HFFc6 (cell line): ENCODE results near the gene GASK1A. TPM values are rescaled to one million over a fixed set of nuclear protein-coding genes. Genes with fewer than 3 reads are reported as not detected.

Experiments used
- DNase-seq: peaks from one replicate; pipeline ENCODE4 v3.0.0-alpha.2; 2018
- H3K27ac Mint-ChIP-seq: 2 replicates; pipeline ENCODE4 v1.8.0; 2020; ENCODE audit warnings: mild to moderate bottlenecking, mixed read lengths
- H3K27me3 Mint-ChIP-seq: 2 replicates; pipeline ENCODE4 v1.8.0; 2021; ENCODE audit warnings: mild to moderate bottlenecking, moderate library complexity, mixed read lengths; ENCODE audit not compliant: insufficient read depth
- H3K36me3 Mint-ChIP-seq: 2 replicates; pipeline ENCODE4 v1.8.0; 2021; ENCODE audit warnings: low read depth, mixed read lengths
- H3K4me1 Mint-ChIP-seq: 2 replicates; pipeline ENCODE4 v1.8.0; 2020; ENCODE audit warnings: low read depth, mixed read lengths
- H3K4me3 Mint-ChIP-seq: 2 replicates; pipeline ENCODE4 v1.8.0; 2020; ENCODE audit warnings: mild to moderate bottlenecking, moderate library complexity, mixed read lengths
- H3K9me3 Mint-ChIP-seq: 2 replicates; pipeline ENCODE4 v1.8.0; 2020; ENCODE audit warnings: mild to moderate bottlenecking, mixed read lengths
- CTCF ChIP-seq: fragments of 200-600 bp; sonication (generic); IDR thresholded peaks from 2 replicates; pipeline ENCODE4 v1.5.0; 2021; ENCODE audit warnings: antibody characterized with exemption, mild to moderate bottlenecking
- total RNA-seq, 6 experiments: library from RNA; stranded (reverse); fragmentation: NEBNext Ultra II Directional; extraction: Animal tissue kit (Norgen Biotek cat#: 25700); gene quantifications; 2 replicates in 1 of 6; 3 replicates in 5 of 6; pipeline ENCODE4 v1.2.3, GENCODE V29; 2021

The GASK1A gene
- total RNA-seq, 6 experiments from 2014 or later, result not detected

- no peaks in the 10 kb centered on the region for H3K9me3 Mint-ChIP-seq
- H3K27ac Mint-ChIP-seq, result no peak overlapping the region
- H3K4me3 Mint-ChIP-seq, result no peak overlapping the region
- no peak for DNase-seq
- TF ChIP-seq CTCF, result no peak
- H3K27me3 Mint-ChIP-seq, result peaks cover 30% of the 10 kb centered on the region
- no peaks in the 10 kb centered on the region for H3K4me1 Mint-ChIP-seq
- no peaks in the 10 kb centered on the region for H3K36me3 Mint-ChIP-seq
These were observed 40.7 kb downstream of the GASK1A start for GRCh38 chr3:43019826-43020225.

DNA sequence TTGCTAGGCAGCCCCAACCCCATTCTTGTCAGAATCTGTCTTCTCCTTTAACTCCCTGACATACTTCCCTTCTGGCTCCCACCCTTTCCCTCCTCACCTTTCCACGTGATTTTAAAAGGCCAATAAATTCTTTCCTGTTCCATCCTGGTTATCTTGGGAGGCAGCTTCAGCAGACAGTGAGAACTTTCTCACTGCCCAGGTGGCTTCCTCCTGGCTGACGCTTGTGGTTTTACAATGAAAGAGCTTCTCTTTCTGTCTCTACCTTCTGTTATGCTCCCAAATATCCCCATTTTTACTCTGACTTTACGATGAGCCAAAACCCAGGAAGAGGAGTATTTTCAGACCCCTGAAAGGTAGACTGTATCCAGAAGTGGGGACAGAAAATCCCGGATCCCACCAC is 42.1 kb downstream of the GASK1A start:
- Mint-ChIP-seq H3K27ac (no peak overlapping the region), H3K9me3 (no peaks in the 10 kb centered on the region), H3K4me1 (no peaks in the 10 kb centered on the region), H3K27me3 (peaks cover 34% of the 10 kb centered on the region), H3K36me3 (no peaks in the 10 kb centered on the region), H3K4me3 (no peak overlapping the region)
- TF ChIP-seq CTCF, result no peak
- DNase-seq, result no peak

GRCh38 chr3:43022121-43022520 is 43.0 kb downstream of the GASK1A start:
- no peaks in the 10 kb centered on the region for H3K9me3 Mint-ChIP-seq
- no peak for TF ChIP-seq CTCF
- H3K27ac Mint-ChIP-seq, result no peak overlapping the region
- no peak for DNase-seq
- no peaks in the 10 kb centered on the region for H3K36me3 Mint-ChIP-seq
- no peaks in the 10 kb centered on the region for H3K4me1 Mint-ChIP-seq
- H3K27me3 Mint-ChIP-seq, result peaks cover 34% of the 10 kb centered on the region
- no peak overlapping the region for H3K4me3 Mint-ChIP-seq

- Mint-ChIP-seq H3K4me1 (no peaks in the 10 kb centered on the region), H3K4me3 (no peak overlapping the region), H3K27ac (no peak overlapping the region), H3K27me3 (peaks cover 34% of the 10 kb centered on the region), H3K36me3 (no peaks in the 10 kb centered on the region), H3K9me3 (no peaks in the 10 kb centered on the region)
- TF ChIP-seq CTCF, result no peak
- no peak for DNase-seq
These were observed 44.0 kb downstream of the GASK1A start for GRCh38 chr3:43023066-43023465.

GRCh38 chr3:43023746-43024145 is 44.6 kb downstream of the GASK1A start:
- no peaks in the 10 kb centered on the region for H3K9me3 Mint-ChIP-seq
- peaks cover 36% of the 10 kb centered on the region for H3K27me3 Mint-ChIP-seq
- H3K4me1 Mint-ChIP-seq, result no peaks in the 10 kb centered on the region
- no peaks in the 10 kb centered on the region for H3K36me3 Mint-ChIP-seq
- DNase-seq, result no peak
- no peak for TF ChIP-seq CTCF
- no peak overlapping the region for H3K27ac Mint-ChIP-seq
- H3K4me3 Mint-ChIP-seq, result no peak overlapping the region
